GM11168 (cell line): Measurements from ENCODE around the gene RALGPS2.
"Not testable (repeated sequence)": the region's sequence is repeated elsewhere in the genome, so short reads cannot be mapped to it uniquely, and the experiment has no call there.

Experiments used
- in situ Hi-C: fragments of 300-500 bp; cut with MboI; formaldehyde crosslinking; loops from one replicate; pipeline ENCODE4 v1.12.0; 2022; ENCODE audit warnings: low sequenced_read_pairs; ENCODE audit not compliant: unreplicated experiment

Gene RALGPS2

GRCh38 chr1:178938101-178938958 lies 213.3 kb downstream of the RALGPS2 start:
- in situ Hi-C loops: no loop called here

- in situ Hi-C loops: no loop called here
Measured at GRCh38 chr1:178938959-178939317, 213.9 kb downstream of the RALGPS2 start.

- in situ Hi-C loops: no loop called here
Measured at GRCh38 chr1:178939338-178940067, 214.5 kb downstream of the RALGPS2 start.

- in situ Hi-C loops: no loop called here
Measured at GRCh38 chr1:178940068-178940765, 215.2 kb downstream of the RALGPS2 start.

GRCh38 chr1:178941261-178941689 lies 216.2 kb downstream of the RALGPS2 start:
- in situ Hi-C loops: no loop called here

GRCh38 chr1:178941849-178942248 lies 216.8 kb downstream of the RALGPS2 start:
- in situ Hi-C loops: no loop called here

DNA sequence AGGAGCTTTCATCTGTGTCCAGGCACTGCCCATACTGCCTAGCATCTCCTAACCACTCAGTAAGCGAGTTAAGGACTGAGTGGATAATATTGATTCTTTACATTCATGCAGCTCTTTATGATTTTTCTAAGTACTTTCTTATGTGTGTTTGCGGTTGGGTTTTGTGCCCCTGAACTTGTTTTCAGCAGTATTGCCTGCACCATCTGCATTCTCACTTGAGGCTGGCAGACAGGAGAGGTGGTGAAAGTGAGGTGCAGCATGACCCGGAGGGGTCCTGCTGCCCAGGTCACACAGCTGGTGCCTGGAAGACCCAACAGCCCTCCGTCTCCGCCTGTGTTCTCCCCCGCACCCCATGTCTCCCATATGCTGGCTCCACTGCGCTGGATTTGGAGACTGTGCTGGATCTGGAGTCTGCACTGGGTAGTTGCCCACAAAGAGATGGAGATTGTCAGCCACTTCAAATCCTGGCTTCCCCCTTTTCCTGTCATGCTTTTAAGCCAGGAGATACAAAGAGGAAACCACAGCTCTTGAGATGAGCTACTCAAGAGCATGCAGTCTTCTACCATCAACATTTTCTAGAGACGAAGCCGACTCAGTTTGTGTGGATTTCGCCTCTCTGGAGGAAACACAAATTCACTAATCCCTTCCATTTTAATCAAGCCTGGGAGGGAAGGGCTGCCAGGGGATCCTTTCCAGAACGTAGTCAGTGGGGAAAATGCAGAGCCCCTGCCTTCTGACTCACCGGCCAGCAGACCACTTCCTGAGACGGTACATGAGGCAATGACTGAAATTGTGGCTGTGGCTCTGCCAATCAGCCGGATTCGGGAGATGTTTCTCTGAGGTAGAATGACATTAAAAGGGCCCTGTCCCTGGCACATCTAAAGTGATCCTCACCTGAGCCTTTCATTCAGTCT lies 217.5 kb downstream of the RALGPS2 start:
- in situ Hi-C loops: no loop called here

DNA sequence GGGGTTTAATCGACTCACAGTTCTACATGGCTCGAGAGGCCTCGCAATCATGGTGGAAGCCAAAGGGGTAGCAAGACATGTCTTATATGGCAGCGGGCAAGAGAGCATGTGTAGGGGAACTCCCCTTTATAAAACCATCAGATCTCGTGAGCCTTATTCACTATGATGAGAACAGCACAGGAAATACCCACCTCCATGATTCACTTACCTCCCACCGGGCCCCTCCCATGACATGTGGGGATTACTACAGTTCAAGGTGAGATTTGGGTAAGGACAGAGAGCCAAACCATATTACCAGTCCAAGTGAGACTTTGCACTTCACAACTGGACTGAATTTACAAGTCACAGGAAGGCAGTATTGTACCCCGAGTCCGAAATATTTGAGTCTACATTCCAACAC lies 219.7 kb downstream of the RALGPS2 start:
- in situ Hi-C loops: no loop called here

- in situ Hi-C loops: no loop called here
Measured at GRCh38 chr1:178945763-178946266, 220.8 kb downstream of the RALGPS2 start.

- in situ Hi-C loops: no loop called here
Measured at GRCh38 chr1:178946416-178946815, 221.4 kb downstream of the RALGPS2 start.

GRCh38 chr1:178946855-178947676 lies 222.0 kb downstream of the RALGPS2 start:
- in situ Hi-C loops: no loop called here

DNA sequence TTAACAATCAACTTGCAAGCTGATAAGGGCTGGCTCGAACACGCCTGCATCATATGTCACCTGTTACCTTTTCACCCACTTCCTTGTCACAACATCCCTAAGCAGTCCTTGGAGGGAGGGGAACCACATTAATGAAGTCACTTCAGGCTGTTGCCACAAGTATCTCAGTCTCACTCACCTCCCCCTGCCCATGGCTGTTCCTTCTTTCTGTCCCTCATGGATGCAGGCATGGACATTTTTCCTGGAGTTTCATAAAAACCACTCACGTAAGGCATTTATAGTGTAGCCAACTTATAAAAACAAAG lies 222.6 kb downstream of the RALGPS2 start:
- in situ Hi-C loops: no loop called here

DNA sequence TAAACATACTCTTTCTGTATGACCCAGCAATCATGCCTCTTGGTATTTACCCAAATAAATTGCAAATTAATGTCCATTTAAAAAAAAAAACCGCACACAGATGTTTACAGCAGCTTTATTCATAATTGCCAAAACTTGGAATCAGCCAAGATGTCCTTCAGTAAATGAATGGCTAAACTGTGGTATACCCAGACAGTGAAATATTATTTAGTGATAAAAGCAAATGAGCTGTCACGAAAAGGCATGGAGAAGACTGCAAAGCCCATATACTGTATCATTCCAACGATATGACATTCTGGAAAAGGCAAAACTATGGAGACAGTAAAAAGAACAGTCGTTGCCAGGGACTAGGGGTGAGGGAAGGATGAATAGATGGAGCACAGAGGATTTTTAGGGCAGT lies 223.6 kb downstream of the RALGPS2 start:
- in situ Hi-C loops: no loop called here

DNA sequence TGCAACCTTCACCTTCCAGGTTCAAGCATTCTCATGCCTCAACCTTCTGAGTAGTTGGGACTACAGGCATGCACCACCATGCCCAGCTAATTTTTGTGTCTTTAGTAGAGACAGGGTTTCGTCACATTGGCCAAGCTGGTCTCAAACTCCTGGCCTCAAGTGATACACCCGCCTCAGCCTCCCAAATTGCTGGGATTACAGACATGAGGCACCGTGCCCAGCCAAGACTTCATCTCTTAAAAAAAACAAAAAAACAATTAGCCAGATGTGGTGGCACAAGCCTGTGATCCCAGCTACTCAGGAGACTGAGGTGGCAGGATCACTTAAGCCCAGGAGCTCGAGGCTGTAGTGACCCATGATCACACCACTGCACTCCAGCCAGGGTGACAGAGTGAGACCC lies 224.8 kb downstream of the RALGPS2 start:
- in situ Hi-C loops: not testable (repeated sequence)

- in situ Hi-C loops: no loop called here
Measured at GRCh38 chr1:178951600-178951999, 226.6 kb downstream of the RALGPS2 start.

- in situ Hi-C loops: no loop called here
Measured at GRCh38 chr1:178953034-178953433, 228.0 kb downstream of the RALGPS2 start.

GRCh38 chr1:178953538-178954324 lies 228.7 kb downstream of the RALGPS2 start:
- in situ Hi-C loops: no loop called here

- in situ Hi-C loops: no loop called here
Measured at GRCh38 chr1:178954325-178954690, 229.3 kb downstream of the RALGPS2 start.
